BJ (cell line): ENCODE measurements around the gene OR6B2. TPM values are rescaled to one million over a fixed set of nuclear protein-coding genes. Genes with fewer than 3 reads are reported as not detected.
"Not testable (repeated sequence)": the region's sequence is repeated elsewhere in the genome, so short reads cannot be mapped to it uniquely, and the experiment has no call there.

Experiments
- CTCF ChIA-PET: fragments of 350-600 bp; formaldehyde crosslinking; extraction: SDS; loops from one replicate; lab custom pipeline; 2021; ENCODE audit warnings: antibody characterized with exemption, inconsistent platforms; lab: Yijun Ruan, JAX
- POLR2A ChIA-PET: fragments of 300-600 bp; sonication (Branson Sonifier 250); formaldehyde crosslinking; extraction: SDS; loops from one replicate; lab custom pipeline; 2021; ENCODE audit warnings: antibody characterized with exemption; lab: Charles Lee
- DNase-seq: peaks from one replicate; pipeline ENCODE4 v3.0.0-alpha.2; 2011; ENCODE audit warnings: low read depth
- H3K27me3 ChIP-seq: 2 replicates; pipeline ENCODE4 v1.6.0; 2011; ENCODE audit warnings: low read length; ENCODE audit not compliant: control insufficient read depth, insufficient read depth
- H3K36me3 ChIP-seq: 2 replicates; pipeline ENCODE4 v1.5.1; 2011; ENCODE audit warnings: low read length; ENCODE audit not compliant: control insufficient read depth, insufficient read depth
- H3K4me3 ChIP-seq: 2 replicates; pipeline ENCODE4 v1.5.1; 2011; ENCODE audit warnings: low read depth, mild to moderate bottlenecking, control low read depth, low read length
- polyA plus RNA-seq: library from polyadenylated mRNA; depleted of rRNA; stranded (reverse); fragments of >200 nt; gene quantifications from 2 replicates; pipeline ENCODE4 v1.2.3, GENCODE V29; 2011
- TF ChIP-seq, protein P1 (sequence below): IDR thresholded peaks from 2 replicates; pipeline ENCODE4 v1.5.1; 2011; ENCODE audit warnings: low read depth, mild to moderate bottlenecking, control low read depth, inconsistent platforms, low read length, moderate library complexity; ENCODE audit not compliant: insufficient read depth

OR6B2 gene
- polyA plus RNA-seq, 1 experiment, result not detected

DNA sequence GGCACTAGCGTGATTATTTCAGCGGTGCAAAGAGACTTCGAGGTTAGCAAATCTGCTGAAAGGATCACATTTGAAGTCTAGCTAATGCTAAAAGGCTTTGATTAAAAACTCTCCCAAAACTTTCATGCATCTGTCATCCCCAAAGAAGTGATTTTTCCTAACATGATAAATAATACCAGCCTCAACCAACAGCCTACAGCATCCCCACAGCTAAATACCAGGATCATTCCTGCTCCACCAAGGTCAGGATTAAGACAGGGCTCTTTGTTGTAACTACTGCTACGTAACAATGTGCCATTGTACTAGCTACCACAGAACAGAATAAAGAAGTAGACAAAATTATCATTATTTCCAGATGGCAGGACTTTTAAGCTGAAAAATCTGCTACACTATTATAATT is 21.5 kb upstream of the OR6B2 start:
- no peak for DNase-seq
- H3K27me3 ChIP-seq, result peaks cover 10% of the 10 kb centered on the region
- ChIA-PET CTCF (interaction anchor here (0.9 to 2.3 kb wide), 3 partner anchors 10 to 92 kb away, joined by 4 to 10 read pairs (median 5); no protein-coding TSS in a partner anchor), POLR2A (no interaction called here)
- no peak overlapping the region for H3K4me3 ChIP-seq
- no peaks in the 10 kb centered on the region for H3K36me3 ChIP-seq
- TF ChIP-seq, protein P1, sequence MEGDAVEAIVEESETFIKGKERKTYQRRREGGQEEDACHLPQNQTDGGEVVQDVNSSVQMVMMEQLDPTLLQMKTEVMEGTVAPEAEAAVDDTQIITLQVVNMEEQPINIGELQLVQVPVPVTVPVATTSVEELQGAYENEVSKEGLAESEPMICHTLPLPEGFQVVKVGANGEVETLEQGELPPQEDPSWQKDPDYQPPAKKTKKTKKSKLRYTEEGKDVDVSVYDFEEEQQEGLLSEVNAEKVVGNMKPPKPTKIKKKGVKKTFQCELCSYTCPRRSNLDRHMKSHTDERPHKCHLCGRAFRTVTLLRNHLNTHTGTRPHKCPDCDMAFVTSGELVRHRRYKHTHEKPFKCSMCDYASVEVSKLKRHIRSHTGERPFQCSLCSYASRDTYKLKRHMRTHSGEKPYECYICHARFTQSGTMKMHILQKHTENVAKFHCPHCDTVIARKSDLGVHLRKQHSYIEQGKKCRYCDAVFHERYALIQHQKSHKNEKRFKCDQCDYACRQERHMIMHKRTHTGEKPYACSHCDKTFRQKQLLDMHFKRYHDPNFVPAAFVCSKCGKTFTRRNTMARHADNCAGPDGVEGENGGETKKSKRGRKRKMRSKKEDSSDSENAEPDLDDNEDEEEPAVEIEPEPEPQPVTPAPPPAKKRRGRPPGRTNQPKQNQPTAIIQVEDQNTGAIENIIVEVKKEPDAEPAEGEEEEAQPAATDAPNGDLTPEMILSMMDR, result no peak

DNA sequence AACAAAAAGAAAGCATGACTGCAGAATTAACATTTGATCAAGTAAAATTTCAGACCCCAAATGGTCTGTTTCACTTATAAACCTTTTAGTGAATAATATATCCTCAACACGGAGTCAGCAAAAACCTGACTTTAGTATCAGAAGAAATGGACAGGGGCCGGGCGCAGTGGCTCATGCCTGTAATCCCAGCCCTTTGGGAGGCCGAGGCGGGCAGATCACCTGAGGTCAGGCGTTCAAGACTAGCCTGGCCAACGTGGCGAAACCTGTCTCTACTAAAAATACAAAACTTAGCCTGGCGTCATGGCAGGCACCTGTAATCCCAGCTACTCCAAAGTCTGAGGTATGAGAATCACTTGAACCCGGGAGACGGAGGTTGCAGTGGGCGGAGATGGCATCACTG is 20.0 kb upstream of the OR6B2 start:
- no peak for DNase-seq
- Histone ChIP-seq H3K36me3 (no peaks in the 10 kb centered on the region), H3K27me3 (peaks cover 11% of the 10 kb centered on the region), H3K4me3 (no peak overlapping the region)
- TF ChIP-seq, protein P1, result no peak
- CTCF ChIA-PET, result no interaction called here
- POLR2A ChIA-PET, result no interaction called here

DNA sequence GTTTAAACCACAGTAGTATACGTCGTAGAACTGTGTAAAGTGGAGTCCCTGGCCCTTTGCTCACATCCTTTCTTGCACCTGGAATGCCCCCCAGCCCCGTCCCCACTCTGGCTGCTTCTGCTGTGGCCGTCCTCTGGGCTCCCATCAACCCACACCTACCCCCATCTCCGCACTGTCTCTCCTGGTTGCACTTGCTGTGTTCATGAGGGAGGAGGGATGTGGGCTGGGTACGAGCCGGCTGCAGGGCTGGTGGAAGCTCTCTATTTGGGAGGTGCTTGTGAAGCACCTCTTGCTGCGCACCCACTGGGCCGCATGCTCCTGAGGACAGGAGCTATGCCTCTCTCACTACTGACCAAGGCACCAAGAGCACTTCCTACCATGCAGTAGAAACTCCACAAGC is 18.0 kb upstream of the OR6B2 start:
- no peak overlapping the region for H3K4me3 ChIP-seq
- peaks cover 3% of the 10 kb centered on the region for H3K27me3 ChIP-seq
- no peak for DNase-seq
- POLR2A ChIA-PET, result no interaction called here
- TF ChIP-seq, protein P1, result no peak
- CTCF ChIA-PET, result interaction anchor here (1.0 kb wide), 1 partner anchor 95 kb away, joined by 3 read pairs; no protein-coding TSS in a partner anchor
- no peaks in the 10 kb centered on the region for H3K36me3 ChIP-seq

DNA sequence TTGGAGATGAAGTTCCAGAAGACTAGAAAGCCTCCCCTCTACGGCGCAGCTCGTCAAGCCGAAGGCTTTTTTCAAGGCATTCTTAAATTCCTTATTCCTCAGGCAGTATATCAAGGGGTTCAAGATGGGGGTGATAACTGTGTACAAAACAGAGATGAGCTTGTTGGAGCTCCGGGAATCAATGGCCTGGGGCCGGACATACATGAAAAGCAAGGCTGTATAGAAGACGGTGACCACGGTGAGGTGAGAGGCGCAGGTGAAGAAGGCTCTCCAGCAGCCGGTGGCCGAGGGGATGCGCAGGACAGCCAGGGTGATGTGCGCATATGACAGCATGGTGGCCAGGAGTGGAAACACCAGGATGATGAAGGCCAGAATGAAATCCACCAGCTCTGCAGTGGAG is 14.9 kb upstream of the OR6B2 start:
- CTCF ChIA-PET, result interaction anchor here (1.7 to 2.3 kb wide), 2 partner anchors 16 to 24 kb away, joined by 4 to 8 read pairs; no protein-coding TSS in a partner anchor
- POLR2A ChIA-PET, result no interaction called here

DNA sequence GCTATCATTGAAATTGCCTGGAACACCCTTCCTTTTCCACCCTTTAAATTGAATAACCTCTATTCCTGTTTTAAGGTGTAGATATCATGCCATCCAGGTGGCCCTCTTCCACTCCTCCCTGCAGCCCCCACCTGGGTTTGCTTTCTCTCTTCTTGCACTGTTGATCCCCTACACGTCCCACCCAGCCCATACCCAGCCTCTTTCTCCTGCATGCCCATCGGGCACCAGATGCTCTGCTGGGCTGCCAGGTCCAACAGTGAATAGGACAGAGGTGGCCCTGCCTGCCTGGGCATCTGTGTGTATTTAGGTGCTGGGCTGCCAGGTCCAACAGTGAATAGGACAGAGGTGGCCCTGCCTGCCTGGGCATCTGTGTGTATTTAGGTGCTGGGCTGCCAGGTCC is 13.9 kb upstream of the OR6B2 start:
- H3K36me3 ChIP-seq, H3K4me3 ChIP-seq, POLR2A ChIA-PET, H3K27me3 ChIP-seq, DNase-seq: not testable (repeated sequence)
- CTCF ChIA-PET, result interaction anchor here (0.6 to 2.3 kb wide), 4 partner anchors 17 to 100 kb away, joined by 3 to 8 read pairs (median 4); no protein-coding TSS in a partner anchor

More for the DNA sequence above, 14.9 kb upstream of the OR6B2 start:
- Histone ChIP-seq H3K36me3 (no peaks in the 10 kb centered on the region), H3K27me3 (peaks cover 5% of the 10 kb centered on the region), H3K4me3 (no peak overlapping the region)
- no peak for DNase-seq
- TF ChIP-seq, protein P1, result no peak
